OCI-LY3 (cell line): ENCODE results near the gene FBXO42.

ENCODE experiments used
- EZH2phosphoT487 ChIP-seq: fragments of 200-600 bp; shearing (Covaris generic); IDR thresholded peaks from 2 replicates; pipeline ENCODE4 v1.6.1; 2018; ENCODE audit warnings: antibody characterized with exemption, mixed run types, low read depth
- TF ChIP-seq, protein P1 (sequence below): fragments of 200-600, 300-600 bp; sonication (generic); IDR thresholded peaks from 2 replicates; pipeline ENCODE4 v1.5.1; 2014; ENCODE audit warnings: antibody characterized with exemption, low read length, low read depth

DNA sequence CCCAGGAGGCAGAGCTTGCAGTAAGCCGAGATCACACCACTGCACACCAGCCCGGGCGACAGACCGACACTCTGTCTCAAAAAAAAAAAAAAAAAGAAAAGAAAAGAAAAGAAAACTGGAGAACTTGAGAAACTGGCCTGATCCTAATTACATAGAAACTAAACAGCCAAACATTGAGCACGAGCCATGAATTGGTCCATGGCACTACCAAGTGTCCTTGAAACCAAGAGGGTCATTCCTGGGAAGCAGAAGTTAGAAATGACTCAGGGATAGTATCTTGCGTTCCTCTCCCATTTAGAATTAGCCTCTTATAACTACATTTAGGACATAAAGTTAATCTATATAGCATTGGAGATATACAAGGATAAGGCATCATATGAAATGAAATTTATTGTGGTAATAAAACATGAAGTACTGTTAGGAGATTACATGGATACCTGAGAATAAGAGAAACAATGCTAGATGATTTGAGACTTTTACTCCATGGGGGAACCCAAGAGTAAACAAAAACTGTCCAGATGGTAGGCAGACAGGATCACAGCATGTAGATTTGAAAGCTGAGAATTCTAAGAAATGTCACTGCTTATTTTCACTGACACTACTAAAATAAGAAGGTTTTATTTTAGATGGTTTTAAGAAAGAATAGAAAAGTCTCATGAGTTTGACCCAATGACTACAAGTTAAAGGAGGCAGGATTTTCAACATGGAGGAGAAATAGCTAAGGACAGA, 75.8 kb downstream of the FBXO42 start:
- TF ChIP-seq, protein P1, sequence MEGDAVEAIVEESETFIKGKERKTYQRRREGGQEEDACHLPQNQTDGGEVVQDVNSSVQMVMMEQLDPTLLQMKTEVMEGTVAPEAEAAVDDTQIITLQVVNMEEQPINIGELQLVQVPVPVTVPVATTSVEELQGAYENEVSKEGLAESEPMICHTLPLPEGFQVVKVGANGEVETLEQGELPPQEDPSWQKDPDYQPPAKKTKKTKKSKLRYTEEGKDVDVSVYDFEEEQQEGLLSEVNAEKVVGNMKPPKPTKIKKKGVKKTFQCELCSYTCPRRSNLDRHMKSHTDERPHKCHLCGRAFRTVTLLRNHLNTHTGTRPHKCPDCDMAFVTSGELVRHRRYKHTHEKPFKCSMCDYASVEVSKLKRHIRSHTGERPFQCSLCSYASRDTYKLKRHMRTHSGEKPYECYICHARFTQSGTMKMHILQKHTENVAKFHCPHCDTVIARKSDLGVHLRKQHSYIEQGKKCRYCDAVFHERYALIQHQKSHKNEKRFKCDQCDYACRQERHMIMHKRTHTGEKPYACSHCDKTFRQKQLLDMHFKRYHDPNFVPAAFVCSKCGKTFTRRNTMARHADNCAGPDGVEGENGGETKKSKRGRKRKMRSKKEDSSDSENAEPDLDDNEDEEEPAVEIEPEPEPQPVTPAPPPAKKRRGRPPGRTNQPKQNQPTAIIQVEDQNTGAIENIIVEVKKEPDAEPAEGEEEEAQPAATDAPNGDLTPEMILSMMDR = no peak
- TF ChIP-seq EZH2phosphoT487 = no peak
